H9 (cell line): ENCODE measurements around the gene CDK2. TPM values are rescaled to one million over a fixed set of nuclear protein-coding genes. Genes with fewer than 3 reads are reported as not detected.

ENCODE experiments used
- DNase-seq: peaks from one replicate; pipeline ENCODE4 v3.0.0-alpha.2; 2017
- H2AFZ ChIP-seq: one replicate; pipeline ENCODE4 v1.6.1; 2013; ENCODE audit warnings: mild to moderate bottlenecking, low read length, control low read depth, moderate library complexity
- H2AK5ac ChIP-seq: 2 replicates; pipeline ENCODE4 v1.6.1; 2013; ENCODE audit warnings: low read length, control low read depth, mixed read lengths; ENCODE audit not compliant: insufficient read length
- H2BK120ac ChIP-seq: one replicate; pipeline ENCODE4 v1.6.1; 2013; ENCODE audit warnings: low read depth, mild to moderate bottlenecking, low read length, control low read depth, inconsistent platforms; ENCODE audit not compliant: poor library complexity, severe bottlenecking
- H2BK12ac ChIP-seq: 2 replicates; pipeline ENCODE4 v1.6.1; 2013; ENCODE audit warnings: low read length, control low read depth, mixed read lengths, low read depth; ENCODE audit not compliant: insufficient read length
- H2BK15ac ChIP-seq: 2 replicates; pipeline ENCODE4 v1.6.1; 2013; ENCODE audit warnings: low read depth, low read length, control low read depth
- H2BK20ac ChIP-seq: one replicate; pipeline ENCODE4 v1.6.1; 2013; ENCODE audit warnings: low read depth, mild to moderate bottlenecking, low read length, control low read depth, inconsistent platforms; ENCODE audit not compliant: poor library complexity, severe bottlenecking
- H2BK5ac ChIP-seq: 2 replicates; pipeline ENCODE4 v1.6.1; 2013; ENCODE audit warnings: low read length, control low read depth, mixed read lengths; ENCODE audit not compliant: insufficient read length
- H3K14ac ChIP-seq: 2 replicates; pipeline ENCODE4 v1.6.1; 2013; ENCODE audit warnings: low read length, control low read depth; ENCODE audit not compliant: insufficient read depth
- H3K18ac ChIP-seq: 2 replicates; pipeline ENCODE4 v1.6.1; 2013; ENCODE audit warnings: low read depth, mild to moderate bottlenecking, mixed read lengths, low read length, control low read depth; ENCODE audit not compliant: insufficient read length
- H3K23ac ChIP-seq: 2 replicates; pipeline ENCODE4 v1.6.1; 2013; ENCODE audit warnings: low read length, control low read depth, mixed read lengths, low read depth; ENCODE audit not compliant: insufficient read length
- H3K23me2 ChIP-seq: 2 replicates; pipeline ENCODE4 v1.6.1; 2013; ENCODE audit warnings: low read depth, mild to moderate bottlenecking, mixed read lengths, low read length, control low read depth; ENCODE audit not compliant: insufficient read length, poor library complexity, severe bottlenecking
- H3K27ac ChIP-seq: 2 replicates; pipeline ENCODE4 v1.5.1; 2013; ENCODE audit warnings: low read length, control low read depth, mixed read lengths, low read depth; ENCODE audit not compliant: insufficient read length
- H3K27me3 ChIP-seq: 2 replicates; pipeline ENCODE4 v1.6.1; 2013; ENCODE audit warnings: low read length, control low read depth, inconsistent platforms; ENCODE audit not compliant: insufficient read depth
- H3K4ac ChIP-seq: 2 replicates; pipeline ENCODE4 v1.6.1; 2013; ENCODE audit warnings: low read depth, mild to moderate bottlenecking, control low read depth, inconsistent platforms, low read length, moderate library complexity
- H3K4me1 ChIP-seq: 2 replicates; pipeline ENCODE4 v1.6.1; 2013; ENCODE audit warnings: low read length, control low read depth, inconsistent platforms; ENCODE audit not compliant: insufficient read depth
- H3K4me2 ChIP-seq: 2 replicates; pipeline ENCODE4 v1.6.1; 2013; ENCODE audit warnings: low read length, control low read depth, mixed read lengths; ENCODE audit not compliant: insufficient read length, insufficient read depth
- H3K56ac ChIP-seq: 2 replicates; pipeline ENCODE4 v1.6.1; 2013; ENCODE audit warnings: low read depth, mild to moderate bottlenecking, mixed read lengths, low read length, control low read depth; ENCODE audit not compliant: insufficient read length
- H3K79me1 ChIP-seq: 2 replicates; pipeline ENCODE4 v1.6.1; 2013; ENCODE audit warnings: low read depth, mild to moderate bottlenecking, moderate library complexity, low read length, control low read depth, inconsistent platforms; ENCODE audit not compliant: insufficient read depth, poor library complexity, severe bottlenecking
- H3K79me2 ChIP-seq: 2 replicates; pipeline ENCODE4 v1.6.1; 2013; ENCODE audit warnings: low read length, control low read depth, inconsistent platforms; ENCODE audit not compliant: insufficient read depth
- H3K9ac ChIP-seq: 2 replicates; pipeline ENCODE4 v1.6.1; 2013; ENCODE audit warnings: low read length, control low read depth, mixed read lengths; ENCODE audit not compliant: insufficient read length; ENCODE audit errors: extremely low read depth
- H3K9me3 ChIP-seq: one replicate; pipeline ENCODE4 v1.6.1; 2013; ENCODE audit warnings: low read depth, low read length, inconsistent platforms; ENCODE audit not compliant: control insufficient read depth
- H3T11ph ChIP-seq: one replicate; pipeline ENCODE4 v1.6.1; 2013; ENCODE audit warnings: mild to moderate bottlenecking, low read length, control low read depth, inconsistent platforms
- H4K20me1 ChIP-seq: one replicate; pipeline ENCODE4 v1.6.1; 2013; ENCODE audit not compliant: control insufficient read depth, insufficient read length, insufficient read depth
- H4K5ac ChIP-seq: 2 replicates; pipeline ENCODE4 v1.6.1; 2013; ENCODE audit warnings: low read depth, mild to moderate bottlenecking, mixed read lengths, low read length, control low read depth; ENCODE audit not compliant: insufficient read length
- H4K8ac ChIP-seq: replicated peaks from 2 replicates; pipeline ENCODE4 v1.6.1; 2013; ENCODE audit warnings: low read length, control low read depth, mixed read lengths, low read depth; ENCODE audit not compliant: insufficient read length
- H4K91ac ChIP-seq: 2 replicates; pipeline ENCODE4 v1.6.1; 2013; ENCODE audit warnings: low read depth, mild to moderate bottlenecking, moderate library complexity, mixed read lengths, low read length, control low read depth; ENCODE audit not compliant: insufficient read length
- H3K27ac Mint-ChIP-seq, 3 experiments: 2 replicates in 2 of 3; 3 replicates in 1 of 3; pipeline ENCODE4 v1.8.0; 2020 to 2021; ENCODE audit warnings: mixed read lengths in 3 of 3, mild to moderate bottlenecking in 1 of 3, moderate library complexity in 1 of 3
- H3K27me3 Mint-ChIP-seq: 2 replicates; pipeline ENCODE4 v1.8.0; 2021; ENCODE audit warnings: low read depth, mild to moderate bottlenecking, moderate library complexity, mixed read lengths
- H3K36me3 Mint-ChIP-seq, 3 experiments: 2 replicates in 2 of 3; 3 replicates in 1 of 3; pipeline ENCODE4 v1.8.0; 2020 to 2021; ENCODE audit warnings: low read depth in 3 of 3, mixed read lengths in 3 of 3; ENCODE audit not compliant: insufficient read depth in 1 of 3
- H3K4me1 Mint-ChIP-seq, 2 experiments: 2 replicates each; pipeline ENCODE4 v1.8.0; 2020; ENCODE audit warnings: mixed read lengths in 2 of 2
- H3K4me3 Mint-ChIP-seq, 2 experiments: 2 replicates in 1 of 2; 3 replicates in 1 of 2; pipeline ENCODE4 v1.8.0; 2020 to 2021; ENCODE audit warnings: mild to moderate bottlenecking in 2 of 2, mixed read lengths in 2 of 2, moderate library complexity in 1 of 2
- H3K9me3 Mint-ChIP-seq, 2 experiments: 2 replicates in 1 of 2; 3 replicates in 1 of 2; pipeline ENCODE4 v1.8.0; 2020; ENCODE audit warnings: mild to moderate bottlenecking in 2 of 2, mixed read lengths in 2 of 2, moderate library complexity in 1 of 2
- CTCF ChIP-seq: fragments of 200-600 bp; sonication (generic); conservative IDR thresholded peaks from 3 replicates; pipeline ENCODE4 v1.8.0; 2021; ENCODE audit warnings: antibody characterized with exemption, mild to moderate bottlenecking
- WGBS: extraction: QIAGEN DNeasy Blood & Tissue Kit; methylation state at CpG from one replicate; pipeline ENCODE4 v1.1.7; 2013; ENCODE audit warnings: missing lambda C conversion rate, low lambda C conversion rate, mixed read lengths; ENCODE audit not compliant: insufficient read length; ENCODE audit errors: extremely low coverage; 5-methylcytosine and 5-hydroxymethylcytosine counted together
- total RNA-seq: library from RNA; stranded (reverse); gene quantifications from 2 replicates; pipeline ENCODE4 v1.2.1, GENCODE V29; 2021

Gene CDK2
- total RNA-seq, 1 experiment from 2014 or later = 60.8 TPM

GRCh38 chr12:55942577-55943136, 24.0 kb upstream of the CDK2 start:
- TF ChIP-seq CTCF = no peak
- Histone ChIP-seq H3K79me2 (no peaks in the 10 kb centered on the region), H4K91ac (no peak overlapping the region), H3K9ac (no peak overlapping the region), H3K4me1 (no peaks in the 10 kb centered on the region; the same call in 1 of the 2 replicates), H2BK120ac (no peak overlapping the region), H4K20me1 (no peaks in the 10 kb centered on the region), H3K23me2 (no peaks in the 10 kb centered on the region), H3K27me3 (no peaks in the 10 kb centered on the region), H2AK5ac (no peak overlapping the region), H4K5ac (no peak overlapping the region), H2BK20ac (no peak overlapping the region), H3K4ac (no peak overlapping the region), H3K4me2 (no peak overlapping the region), H3K56ac (no peak overlapping the region), H3K9me3 (no peaks in the 10 kb centered on the region), H2AFZ (no peak overlapping the region), H3K23ac (no peak overlapping the region), H3K79me1 (no peaks in the 10 kb centered on the region), H2BK15ac (no peak overlapping the region), H3K14ac (no peak overlapping the region), H2BK12ac (no peak overlapping the region), H2BK5ac (no peak overlapping the region), H4K8ac (no peak overlapping the region), H3K27ac (no peak overlapping the region), H3T11ph (no peak overlapping the region), H3K18ac (no peak overlapping the region)
- no peak overlapping the region for H3K4me3 Mint-ChIP-seq
- peaks cover 10 to 12% of the 10 kb centered on the region in 2 experiments for H3K4me1 Mint-ChIP-seq
- WGBS = no CpG with 5 or more reads among the region's 1 CpG
- H3K27ac Mint-ChIP-seq = no peak overlapping the region
- H3K9me3 Mint-ChIP-seq = no peaks in the 10 kb centered on the region
- H3K27me3 Mint-ChIP-seq = no peaks in the 10 kb centered on the region; the same call in 1 of the 2 replicates
- no peak for DNase-seq
- H3K36me3 Mint-ChIP-seq = peaks cover 0 to 4% (median 0%) of the 10 kb centered on the region in 3 experiments; a peak in 2 of 7 replicates
